Activated CD8-positive, alpha-beta T cell treated with anti-CD3 and anti-CD28 coated beads for 36 hours (primary cell): ENCODE measurements around the gene OR14J1. TPM values are rescaled to one million over a fixed set of nuclear protein-coding genes. Genes with fewer than 3 reads are reported as not detected.
"Not testable (repeated sequence)": the region's sequence is repeated elsewhere in the genome, so short reads cannot be mapped to it uniquely, and the experiment has no call there.

Experiments used
- ATAC-seq: fragments of 200-7000 bp; cut with Tn5 transposase; one replicate; pipeline ENCODE4 v1.10.0; 2021; ENCODE audit warnings: mild to moderate bottlenecking, moderate library complexity
- CTCF ChIA-PET: fragments of 350-600 bp; sonication (Branson Sonifier 250); formaldehyde crosslinking; loops from one replicate; lab custom pipeline; 2021; ENCODE audit warnings: antibody characterized with exemption; lab: Charles Lee
- POLR2A ChIA-PET: fragments of 350-600 bp; sonication (Branson Sonifier 250); formaldehyde crosslinking; loops from one replicate; lab custom pipeline; 2021; ENCODE audit warnings: antibody characterized with exemption; lab: Charles Lee
- DNase-seq: peaks from one replicate; pipeline ENCODE4 v3.0.0-alpha.2; 2020
- H3K27ac Mint-ChIP-seq: one replicate; pipeline ENCODE4 v1.8.0; 2021; ENCODE audit warnings: mild to moderate bottlenecking, mixed read lengths
- H3K27me3 Mint-ChIP-seq: one replicate; pipeline ENCODE4 v1.8.0; 2021; ENCODE audit warnings: mixed read lengths
- H3K36me3 Mint-ChIP-seq: one replicate; pipeline ENCODE4 v1.8.0; 2021; ENCODE audit warnings: low read depth, mixed read lengths
- H3K4me1 Mint-ChIP-seq: one replicate; pipeline ENCODE4 v1.8.0; 2021; ENCODE audit warnings: low read depth, mixed read lengths
- H3K4me3 Mint-ChIP-seq: one replicate; pipeline ENCODE4 v1.8.0; 2021; ENCODE audit warnings: mild to moderate bottlenecking, moderate library complexity, mixed read lengths
- H3K9me3 Mint-ChIP-seq: one replicate; pipeline ENCODE4 v1.8.0; 2021; ENCODE audit warnings: mixed read lengths
- intact Hi-C: fragments of 100-400 bp; cut with micrococcal nuclease; formaldehyde crosslinking; loops from one replicate; pipeline ENCODE4 v1.10.0; 2022
- total RNA-seq, 2 experiments: library from RNA; stranded (reverse); gene quantifications; one replicate each; pipeline ENCODE4 v1.2.3, GENCODE V29; 2021
- TF ChIP-seq, protein P1 (sequence below): fragments of 200-600 bp; IDR thresholded peaks from one replicate; pipeline ENCODE4 v1.8.0; 2022; ENCODE audit warnings: antibody characterized with exemption, mild to moderate bottlenecking

The OR14J1 gene
- total RNA-seq, 2 experiments from 2014 or later: not detected

DNA sequence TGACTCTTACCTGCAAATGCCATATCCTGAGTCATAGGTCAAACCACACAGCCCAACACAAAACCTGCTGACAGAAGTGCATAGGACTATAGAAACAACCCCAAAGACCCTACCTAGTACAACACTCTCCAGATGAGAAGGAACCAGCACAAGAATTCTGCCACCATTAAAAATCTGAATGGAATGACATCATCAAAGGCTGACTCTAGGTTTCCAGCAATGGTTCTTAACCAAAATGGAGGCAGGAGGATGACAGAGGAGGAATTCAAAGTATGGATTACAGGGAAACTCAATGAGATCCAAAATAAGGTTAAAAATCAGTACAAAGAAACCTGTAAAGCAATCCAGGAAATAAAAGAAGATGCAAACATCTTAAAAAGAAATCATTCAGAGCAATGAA lies 31.2 kb downstream of the OR14J1 start:
- Mint-ChIP-seq H3K9me3 (no peaks in the 10 kb centered on the region), H3K4me1 (peaks cover 5% of the 10 kb centered on the region), H3K36me3 (no peaks in the 10 kb centered on the region), H3K4me3 (no peak overlapping the region), H3K27ac (no peak overlapping the region), H3K27me3 (peaks cover 39% of the 10 kb centered on the region)
- TF ChIP-seq, protein P1, sequence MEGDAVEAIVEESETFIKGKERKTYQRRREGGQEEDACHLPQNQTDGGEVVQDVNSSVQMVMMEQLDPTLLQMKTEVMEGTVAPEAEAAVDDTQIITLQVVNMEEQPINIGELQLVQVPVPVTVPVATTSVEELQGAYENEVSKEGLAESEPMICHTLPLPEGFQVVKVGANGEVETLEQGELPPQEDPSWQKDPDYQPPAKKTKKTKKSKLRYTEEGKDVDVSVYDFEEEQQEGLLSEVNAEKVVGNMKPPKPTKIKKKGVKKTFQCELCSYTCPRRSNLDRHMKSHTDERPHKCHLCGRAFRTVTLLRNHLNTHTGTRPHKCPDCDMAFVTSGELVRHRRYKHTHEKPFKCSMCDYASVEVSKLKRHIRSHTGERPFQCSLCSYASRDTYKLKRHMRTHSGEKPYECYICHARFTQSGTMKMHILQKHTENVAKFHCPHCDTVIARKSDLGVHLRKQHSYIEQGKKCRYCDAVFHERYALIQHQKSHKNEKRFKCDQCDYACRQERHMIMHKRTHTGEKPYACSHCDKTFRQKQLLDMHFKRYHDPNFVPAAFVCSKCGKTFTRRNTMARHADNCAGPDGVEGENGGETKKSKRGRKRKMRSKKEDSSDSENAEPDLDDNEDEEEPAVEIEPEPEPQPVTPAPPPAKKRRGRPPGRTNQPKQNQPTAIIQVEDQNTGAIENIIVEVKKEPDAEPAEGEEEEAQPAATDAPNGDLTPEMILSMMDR: no peak
- ATAC-seq (peak; percentile 37), DNase-seq (peak; percentile 22)
- ChIA-PET CTCF (no interaction called here), POLR2A (interaction anchor here (0.7 kb wide), 1 partner anchor 61 kb away, joined by 3 read pairs; no protein-coding TSS in a partner anchor)
- intact Hi-C loops: no loop called here

GRCh38 chr6:29336269-29336668 lies 34.8 kb downstream of the OR14J1 start:
- ATAC-seq (no peak), DNase-seq (no peak)
- ChIA-PET CTCF (interaction anchor here (0.8 to 1.6 kb wide), 2 partner anchors 8 to 174 kb away, joined by 3 read pairs; no protein-coding TSS in a partner anchor), POLR2A (no interaction called here)
- intact Hi-C loops: no loop called here
- no peaks in the 10 kb centered on the region for H3K36me3 Mint-ChIP-seq
- H3K27ac Mint-ChIP-seq: no peak overlapping the region
- H3K27me3 Mint-ChIP-seq: peaks cover 35% of the 10 kb centered on the region
- H3K9me3 Mint-ChIP-seq: no peaks in the 10 kb centered on the region
- TF ChIP-seq, protein P1: no peak
- no peak overlapping the region for H3K4me3 Mint-ChIP-seq
- H3K4me1 Mint-ChIP-seq: peaks cover 5% of the 10 kb centered on the region

GRCh38 chr6:29345380-29345779 lies 43.9 kb downstream of the OR14J1 start:
- Mint-ChIP-seq H3K4me3 (no peak overlapping the region), H3K36me3 (no peaks in the 10 kb centered on the region), H3K4me1 (no peaks in the 10 kb centered on the region), H3K27me3 (peaks cover 18% of the 10 kb centered on the region), H3K27ac (no peak overlapping the region), H3K9me3 (no peaks in the 10 kb centered on the region)
- ATAC-seq: no peak
- ChIA-PET POLR2A (interaction anchor here (0.7 kb wide), 1 partner anchor 143 kb away, joined by 3 read pairs; no protein-coding TSS in a partner anchor), CTCF (no interaction called here)
- TF ChIP-seq, protein P1: no peak
- no peak for DNase-seq
- intact Hi-C loops: no loop called here

DNA sequence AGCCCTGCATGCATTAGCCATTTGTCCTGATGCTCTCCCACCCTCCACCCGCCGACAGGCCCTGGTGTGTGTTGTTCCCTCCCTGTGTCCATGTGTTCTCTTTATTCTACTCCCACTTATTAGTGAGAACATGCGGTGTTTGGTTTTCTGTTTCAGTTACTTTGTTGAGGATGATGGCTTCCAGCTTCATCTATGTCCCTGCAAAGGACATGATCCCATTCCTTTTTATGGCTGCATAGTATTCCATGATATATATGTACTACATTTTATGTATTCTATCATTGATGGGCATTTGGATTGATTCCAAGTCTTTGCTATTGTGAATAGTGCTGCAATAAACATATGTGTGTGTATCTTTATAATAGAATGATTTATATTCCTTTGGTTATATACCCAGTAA lies 47.8 kb downstream of the OR14J1 start:
- Mint-ChIP-seq H3K9me3 (peaks cover 12% of the 10 kb centered on the region), H3K27me3 (peaks cover 35% of the 10 kb centered on the region)
- CTCF ChIA-PET, intact Hi-C loops, ATAC-seq, H3K36me3 Mint-ChIP-seq, H3K4me3 Mint-ChIP-seq, DNase-seq, H3K27ac Mint-ChIP-seq, H3K4me1 Mint-ChIP-seq: not testable (repeated sequence)
- POLR2A ChIA-PET: interaction anchor here (0.8 kb wide), 1 partner anchor 95 kb away, joined by 3 read pairs; no protein-coding TSS in a partner anchor

- Mint-ChIP-seq H3K27ac (no peak overlapping the region), H3K36me3 (no peaks in the 10 kb centered on the region), H3K27me3 (peaks cover 41% of the 10 kb centered on the region), H3K4me3 (no peak overlapping the region), H3K4me1 (no peaks in the 10 kb centered on the region), H3K9me3 (peaks cover 12% of the 10 kb centered on the region)
- DNase-seq (no peak), ATAC-seq (no peak)
- CTCF ChIA-PET: interaction anchor here (0.8 kb wide), 1 partner anchor 235 kb away, joined by 3 read pairs; no protein-coding TSS in a partner anchor
- POLR2A ChIA-PET: no interaction called here
- intact Hi-C loops: no loop called here
- TF ChIP-seq, protein P1: no peak
Observed at GRCh38 chr6:29354980-29355379, 53.5 kb downstream of the OR14J1 start.
